GM12892 (cell line): ENCODE measurements around the gene FAM168B. TPM values are rescaled to one million over a fixed set of nuclear protein-coding genes. Genes with fewer than 3 reads are reported as not detected.

Experiments
- DNase-seq: peaks from one replicate; pipeline ENCODE4 v3.0.0; 2011; ENCODE audit not compliant: insufficient read length
- FAIRE-seq: peaks from 2 replicates; lab custom pipeline; 2011; peaks lifted over from hg19 to GRCh38; lab: Jason Lieb, UNC
- POLR2A ChIP-seq: IDR thresholded peaks from 2 replicates; pipeline ENCODE4 v1.6.1; 2011; ENCODE audit warnings: low read depth, low read length, control low read depth
- POLR2AphosphoS5 ChIP-seq: IDR thresholded peaks from 2 replicates; pipeline ENCODE4 v1.6.1; 2011; ENCODE audit warnings: low read depth, low read length, control low read depth
- TAF1 ChIP-seq: IDR thresholded peaks from 2 replicates; pipeline ENCODE4 v1.6.1; 2011; ENCODE audit warnings: low read depth, mild to moderate bottlenecking, control low read depth, low read length, borderline replicate concordance
- polyA plus RNA-seq: library from polyadenylated mRNA; unstranded; fragments of >200 nt; gene quantifications from one replicate; pipeline ENCODE4 v1.2.1, GENCODE V29; 2012; ENCODE audit warnings: missing spikeins, inconsistent platforms; ENCODE audit not compliant: missing spikeins

FAM168B gene, protein sequence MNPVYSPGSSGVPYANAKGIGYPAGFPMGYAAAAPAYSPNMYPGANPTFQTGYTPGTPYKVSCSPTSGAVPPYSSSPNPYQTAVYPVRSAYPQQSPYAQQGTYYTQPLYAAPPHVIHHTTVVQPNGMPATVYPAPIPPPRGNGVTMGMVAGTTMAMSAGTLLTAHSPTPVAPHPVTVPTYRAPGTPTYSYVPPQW
- polyA plus RNA-seq, result 37.6 TPM

DNA sequence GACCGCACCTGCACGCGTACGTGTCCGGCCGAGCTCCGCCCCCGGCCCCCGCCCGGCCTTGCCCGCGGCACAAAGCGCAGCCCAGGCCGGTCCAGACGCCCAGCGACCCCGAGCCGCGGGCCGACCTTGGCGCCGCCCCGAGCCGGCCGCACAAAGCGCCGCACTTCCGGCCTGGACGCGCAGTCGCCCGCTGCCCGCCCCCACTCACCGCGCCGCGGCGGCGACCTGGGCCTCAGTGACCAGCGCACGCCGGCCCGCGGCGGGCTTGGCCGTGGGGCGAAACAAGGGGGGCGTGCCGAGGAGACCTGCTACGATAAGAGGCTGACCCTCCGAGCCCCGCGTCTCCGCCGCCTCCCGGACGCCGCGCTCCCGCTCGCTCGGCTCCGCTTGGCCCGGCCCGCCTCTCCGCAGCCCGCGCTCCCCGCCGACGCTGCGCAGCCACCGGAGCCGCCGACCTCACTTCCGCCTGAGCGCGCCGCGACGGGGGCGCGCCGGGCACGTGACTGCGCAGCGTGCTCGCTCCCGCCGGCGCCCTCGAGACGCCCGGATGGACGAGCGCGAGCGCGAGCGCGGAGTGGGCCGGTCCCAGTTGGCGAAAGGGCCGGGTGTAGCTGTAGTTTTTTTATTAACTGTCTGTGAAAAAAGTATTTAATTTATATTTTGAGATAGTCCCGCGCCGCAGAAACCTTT, at the start of gene FAM168B:
Gene FAM168B, minus strand, starts transcription at position 455 of the 690 bp plus-strand sequence. CDS start 10,814 bp downstream, outside the sequence.
- TF ChIP-seq POLR2AphosphoS5, result peak; percentile 80
- peak; percentile 67 for TF ChIP-seq TAF1
- TF ChIP-seq POLR2A, result peak; percentile 91
- DNase-seq (peak; percentile 90), FAIRE-seq (peak; percentile 98)

DNA sequence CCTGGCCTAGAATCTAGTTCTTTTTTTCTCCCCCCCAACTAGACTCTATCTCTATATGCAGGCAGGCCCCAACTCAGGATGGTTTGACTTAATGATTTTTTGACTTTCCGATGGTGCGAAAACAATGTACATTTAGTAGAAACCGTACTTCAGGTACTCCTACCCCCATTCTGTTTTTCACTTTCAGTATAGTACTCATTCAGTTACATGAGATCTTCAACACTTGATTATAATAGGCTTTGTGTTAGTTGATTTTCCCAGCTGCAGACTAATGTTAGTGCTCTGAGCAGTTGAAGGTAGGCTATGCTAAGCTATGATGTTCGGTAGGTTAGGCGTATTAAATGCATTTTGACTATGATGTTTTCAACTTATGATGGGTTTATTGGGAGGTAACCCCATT, 49.6 kb upstream of the FAM168B start:
- FAIRE-seq (no peak), DNase-seq (no peak)
- TF ChIP-seq POLR2A, result no peak
- no peak for TF ChIP-seq POLR2AphosphoS5
- no peak for TF ChIP-seq TAF1

DNA sequence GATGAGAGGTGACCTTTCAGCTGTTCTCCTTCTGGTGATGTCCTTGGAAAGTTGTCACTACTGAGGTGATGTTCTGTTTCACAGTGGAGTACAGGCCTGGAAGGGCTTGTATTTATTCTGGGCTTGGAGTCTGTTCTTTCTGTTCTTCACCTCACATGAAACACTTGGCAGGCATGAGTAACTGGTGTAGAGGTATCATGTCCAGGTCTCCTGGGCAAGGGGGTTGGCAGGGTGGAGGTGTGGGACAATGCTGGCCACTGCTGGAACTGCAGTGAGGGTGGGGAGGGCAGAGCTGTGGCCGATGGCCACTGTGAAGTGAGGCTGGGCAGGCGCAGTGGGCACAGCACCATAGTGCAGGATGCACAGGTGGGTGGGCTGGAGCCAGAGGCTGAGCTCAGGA, 47.3 kb upstream of the FAM168B start:
- no peak for FAIRE-seq
- TF ChIP-seq POLR2A, result no peak
- no peak for TF ChIP-seq TAF1
- TF ChIP-seq POLR2AphosphoS5, result no peak
- no peak for DNase-seq

DNA sequence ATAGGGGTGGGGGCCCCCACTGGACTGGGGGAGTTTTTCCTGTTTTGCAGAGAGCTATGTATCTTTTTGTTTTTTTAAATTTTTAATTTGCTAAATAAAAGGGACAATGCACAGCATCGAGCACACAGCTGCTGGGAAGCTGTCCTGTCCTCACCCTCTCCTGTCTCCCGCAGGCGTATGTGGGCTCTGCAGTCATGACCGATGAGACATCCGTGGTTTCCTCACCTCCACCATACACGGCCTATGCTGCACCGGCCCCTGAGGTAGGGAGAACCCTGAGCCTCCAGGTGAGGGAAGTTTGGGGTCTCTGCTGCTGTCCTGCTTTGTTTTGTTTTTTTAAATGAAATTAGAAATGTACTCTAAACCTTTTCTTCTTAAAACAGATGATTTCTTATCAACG, 39.5 kb upstream of the FAM168B start:
- FAIRE-seq (no peak), DNase-seq (no peak)
- TF ChIP-seq POLR2A, result no peak
- no peak for TF ChIP-seq POLR2AphosphoS5
- no peak for TF ChIP-seq TAF1

DNA sequence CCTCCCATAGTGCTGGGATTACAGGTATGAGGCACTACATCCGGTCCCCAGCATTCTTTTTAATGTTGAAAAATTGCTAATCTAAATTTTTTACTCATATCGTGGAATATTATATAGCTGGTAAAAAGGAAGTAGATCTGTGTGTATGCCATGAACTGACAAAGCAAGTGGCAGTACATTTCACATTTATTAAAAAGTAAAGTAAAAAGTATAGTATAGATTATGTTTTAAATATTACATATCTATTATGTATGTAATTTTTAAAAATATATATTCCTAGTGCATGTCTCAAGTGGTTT, 37.0 kb upstream of the FAM168B start:
- no peak for TF ChIP-seq POLR2A
- no peak for TF ChIP-seq TAF1
- no peak for TF ChIP-seq POLR2AphosphoS5
- FAIRE-seq (no peak), DNase-seq (no peak)

DNA sequence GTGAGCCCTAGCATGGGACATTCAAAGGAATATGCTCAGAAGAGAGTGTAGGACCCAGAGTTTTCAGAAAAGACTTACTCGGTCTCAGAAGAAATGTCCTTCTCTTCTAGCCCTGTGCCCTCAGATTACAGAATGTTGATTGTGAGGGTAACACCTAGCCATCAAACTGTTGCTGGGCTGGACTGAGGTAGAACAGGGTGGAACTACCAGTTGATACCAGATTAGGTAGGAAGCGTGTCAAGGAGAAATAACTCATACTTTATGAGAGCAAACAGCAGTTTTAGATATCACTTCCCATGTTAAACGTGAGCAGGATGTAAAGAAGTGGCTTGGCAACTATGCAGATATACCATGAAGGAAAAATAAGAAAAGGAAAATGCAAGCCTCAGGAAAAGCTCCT, 34.7 kb upstream of the FAM168B start:
- TF ChIP-seq TAF1, result no peak
- TF ChIP-seq POLR2AphosphoS5, result no peak
- TF ChIP-seq POLR2A, result no peak
- FAIRE-seq (no peak), DNase-seq (no peak)

DNA sequence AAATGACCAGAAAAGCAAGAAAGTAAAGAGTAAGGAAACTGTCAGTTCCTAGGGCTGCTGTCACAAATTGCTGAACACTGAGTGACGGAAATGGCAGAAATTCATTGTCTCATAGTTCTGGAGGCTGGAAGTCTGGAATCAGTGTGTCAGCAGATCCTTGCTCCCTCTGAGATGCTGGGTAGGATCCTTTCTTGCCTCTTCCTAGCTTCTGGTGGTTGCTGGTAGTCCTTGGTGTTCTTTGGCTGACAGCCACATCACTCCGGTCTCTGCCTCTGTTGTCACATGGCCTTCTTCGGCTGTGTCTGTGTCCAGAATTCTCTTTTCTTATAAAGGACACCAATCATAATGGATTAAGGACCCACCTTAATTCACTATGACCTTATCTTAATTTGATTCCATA, 33.8 kb upstream of the FAM168B start:
- FAIRE-seq (no peak), DNase-seq (no peak)
- TF ChIP-seq POLR2A (no peak), POLR2AphosphoS5 (no peak), TAF1 (no peak)

DNA sequence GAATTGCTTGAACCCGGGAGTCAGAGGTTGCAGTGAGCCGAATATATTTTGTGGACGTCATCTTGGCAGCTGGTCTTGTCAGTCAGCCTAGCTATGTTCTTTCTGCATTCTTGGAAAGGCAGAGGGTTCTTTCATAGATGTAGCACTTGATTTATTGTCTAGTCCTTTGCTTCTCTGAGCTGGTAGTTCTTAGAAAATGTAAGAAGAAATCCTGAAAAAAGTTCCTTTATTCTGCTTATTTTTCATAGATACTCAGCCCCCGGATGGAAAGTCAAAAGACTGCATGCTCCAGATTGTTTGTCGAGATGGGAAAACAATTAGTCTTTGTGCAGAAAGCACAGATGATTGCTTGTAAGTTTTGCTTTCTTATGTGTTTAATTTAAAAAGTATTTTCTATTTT, 33.2 kb upstream of the FAM168B start:
- no peak for TF ChIP-seq TAF1
- TF ChIP-seq POLR2AphosphoS5, result no peak
- TF ChIP-seq POLR2A, result no peak
- FAIRE-seq (no peak), DNase-seq (no peak)

DNA sequence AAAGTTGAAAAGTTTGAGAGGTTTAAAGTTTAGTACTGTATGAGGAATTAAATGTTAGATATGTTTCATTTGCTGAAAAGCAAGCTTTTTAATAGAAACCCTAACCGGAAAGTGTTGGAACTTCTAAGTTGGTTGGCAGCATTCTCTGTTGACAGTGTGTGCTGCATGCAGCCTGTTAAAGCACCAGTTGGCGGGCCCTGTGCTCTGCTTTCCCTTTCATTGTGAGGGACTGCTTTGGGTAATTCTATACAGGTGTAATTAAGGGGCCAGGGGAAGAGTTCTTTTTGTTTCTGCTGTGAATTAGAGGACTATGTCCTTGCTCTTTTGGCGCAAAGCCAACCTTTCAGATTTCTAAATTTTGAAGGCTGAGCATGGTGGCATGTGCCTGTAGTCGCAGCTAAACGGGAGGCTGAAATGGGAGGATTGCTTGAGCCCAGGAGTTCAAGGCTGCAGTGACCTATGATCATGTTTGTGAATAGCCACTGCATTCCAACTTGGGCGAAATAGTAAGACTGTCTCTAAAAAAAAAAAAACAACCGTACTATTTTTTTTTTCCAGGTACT, 32.0 kb upstream of the FAM168B start:
- no peak for DNase-seq
- FAIRE-seq, result no peak
- TF ChIP-seq POLR2A (no peak), POLR2AphosphoS5 (no peak), TAF1 (no peak)

DNA sequence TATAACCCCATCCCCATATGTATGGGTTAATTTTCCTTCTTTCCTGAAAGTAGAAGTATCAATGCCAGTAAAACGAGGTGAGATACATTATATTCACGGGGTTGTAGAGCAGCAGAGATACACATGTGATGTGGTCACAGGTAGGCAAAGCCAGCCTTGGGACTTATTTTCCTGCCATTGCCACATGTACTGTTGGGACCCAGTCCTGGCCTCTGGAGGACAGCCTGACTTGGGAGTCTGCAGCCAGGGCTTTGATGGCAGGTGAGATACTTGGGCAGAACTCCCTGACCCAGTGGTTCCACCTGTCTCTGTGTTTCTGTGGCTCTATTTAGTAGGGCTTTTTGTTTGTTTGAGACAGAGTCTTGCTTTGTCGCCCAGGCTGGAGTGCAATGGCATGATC, 29.9 kb upstream of the FAM168B start:
- no peak for TF ChIP-seq POLR2A
- TF ChIP-seq POLR2AphosphoS5, result no peak
- TF ChIP-seq TAF1, result no peak
- DNase-seq, result no peak
- FAIRE-seq, result no peak

DNA sequence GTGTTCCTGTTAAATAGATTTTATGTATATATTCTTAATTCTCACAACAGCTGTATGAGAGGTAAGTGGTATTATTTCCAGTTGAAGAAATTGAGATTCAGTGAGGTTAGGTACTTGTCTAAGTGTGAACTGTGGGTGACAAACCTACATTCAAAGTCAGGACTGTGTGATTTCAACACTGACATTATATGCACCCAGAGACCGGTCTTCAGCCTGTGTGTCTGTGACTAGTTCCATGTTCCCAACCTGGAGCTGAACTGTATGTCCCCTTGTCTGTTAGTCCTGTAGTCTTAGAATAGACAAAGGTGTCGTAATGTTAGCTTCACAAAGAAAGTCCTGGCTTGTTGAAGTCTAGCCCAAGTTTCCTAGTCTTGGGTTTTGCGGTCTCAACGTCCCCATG, 29.2 kb upstream of the FAM168B start:
- no peak for FAIRE-seq
- no peak for TF ChIP-seq TAF1
- no peak for TF ChIP-seq POLR2AphosphoS5
- no peak for TF ChIP-seq POLR2A
- no peak for DNase-seq

DNA sequence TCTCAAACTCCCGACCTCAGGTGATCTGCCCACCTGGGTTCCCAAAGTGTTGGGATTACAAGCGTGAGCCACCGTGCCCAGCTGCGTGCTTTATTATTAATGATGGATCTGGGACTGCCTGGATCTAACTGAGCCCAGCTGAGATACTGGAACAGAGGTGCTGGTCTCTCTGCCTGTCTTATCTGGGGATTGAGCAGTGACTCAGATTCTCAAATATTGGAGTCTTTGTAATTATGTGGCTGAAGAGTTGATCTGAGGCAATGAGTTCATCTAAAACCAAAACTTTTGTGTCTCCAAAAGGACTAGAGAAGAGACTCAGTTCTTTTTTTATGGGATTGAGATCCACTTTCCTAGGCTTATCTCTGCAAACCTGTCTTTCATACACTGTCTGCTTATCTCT, 28.2 kb upstream of the FAM168B start:
- FAIRE-seq, result no peak
- no peak for DNase-seq
- no peak for TF ChIP-seq POLR2AphosphoS5
